ENCODE results near the gene SSC5D. TPM values are rescaled to one million over a fixed set of nuclear protein-coding genes. Genes with fewer than 3 reads are reported as not detected.
"Not testable (repeated sequence)": the region's sequence is repeated elsewhere in the genome, so short reads cannot be mapped to it uniquely, and the experiment has no call there.

SSC5D gene
- total and polyA plus RNA-seq, 2 of the 4 experiments (the other 2 are of a cell fraction): 1.4 to 19.1 TPM

DNA sequence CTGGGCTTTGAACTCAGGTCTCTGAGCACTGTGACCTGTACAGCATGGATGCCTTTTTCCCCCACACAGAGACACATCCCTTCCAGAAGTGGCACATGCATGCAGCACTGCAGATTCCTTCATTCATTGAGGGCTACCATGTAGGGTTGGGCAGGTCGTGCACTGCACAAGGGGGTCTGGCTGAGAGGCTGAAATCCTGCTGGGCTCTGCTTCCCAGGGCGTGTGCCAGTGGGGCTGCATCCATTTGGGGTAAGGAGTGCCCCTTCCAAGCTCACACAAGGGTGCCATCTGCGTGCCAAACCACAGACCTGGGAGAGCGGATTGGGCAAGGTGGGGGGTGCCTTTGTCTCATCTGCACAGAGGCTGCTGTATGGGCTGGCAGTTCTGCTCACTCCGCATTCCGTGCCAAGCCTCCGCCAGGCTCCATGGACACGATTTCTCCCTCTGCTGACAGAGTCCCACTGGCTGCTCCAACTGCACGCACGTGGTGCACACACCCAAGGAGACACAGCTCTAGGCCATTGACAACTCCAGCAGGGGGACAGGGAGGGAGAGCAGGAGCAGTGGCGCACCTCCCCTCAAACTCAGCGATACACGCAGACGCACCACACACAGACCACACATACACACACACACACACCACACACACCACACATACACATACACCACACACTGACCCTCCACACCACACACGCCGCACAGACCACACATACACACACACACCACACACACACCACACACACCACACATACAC is 40.6 kb upstream of the SSC5D start:
- peaks cover 8% of the 10 kb centered on the region; the same call in 1 of the 2 replicates for H4K20me1 ChIP-seq (ENCODE audit: insufficient read depth, low read length)
- no peak overlapping the region for H3K4ac ChIP-seq (ENCODE audit: low read depth, low read length)
- dilution Hi-C loops (cut with HindIII; ENCODE audit: low sequenced_read_pairs, unreplicated experiment): no loop called here
- no peak overlapping the region for H2BK120ac ChIP-seq (ENCODE audit: low read depth, low read length)
- H3K27ac ChIP-seq (ENCODE audit: insufficient read depth, low read length): no peak overlapping the region
- TF ChIP-seq, protein P1, sequence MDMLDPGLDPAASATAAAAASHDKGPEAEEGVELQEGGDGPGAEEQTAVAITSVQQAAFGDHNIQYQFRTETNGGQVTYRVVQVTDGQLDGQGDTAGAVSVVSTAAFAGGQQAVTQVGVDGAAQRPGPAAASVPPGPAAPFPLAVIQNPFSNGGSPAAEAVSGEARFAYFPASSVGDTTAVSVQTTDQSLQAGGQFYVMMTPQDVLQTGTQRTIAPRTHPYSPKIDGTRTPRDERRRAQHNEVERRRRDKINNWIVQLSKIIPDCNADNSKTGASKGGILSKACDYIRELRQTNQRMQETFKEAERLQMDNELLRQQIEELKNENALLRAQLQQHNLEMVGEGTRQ (IDR thresholded peaks at IDR 0.05; ENCODE audit: low read depth, low read length): peak; percentile 22; the same call in 1 of the 2 replicates
- no peak for TF ChIP-seq BHLHE40 (IDR thresholded peaks at IDR 0.05; ENCODE audit: low read depth, low read length)
- TF ChIP-seq RCOR1 (IDR thresholded peaks at IDR 0.05; ENCODE audit: insufficient replicate concordance, low read length): no peak
- peak overlapping the region; percentile 80 for H2BK5ac ChIP-seq (ENCODE audit: low read depth, low read length, poor library complexity, severe bottlenecking)
- peaks cover 66% of the 10 kb centered on the region for H3K27me3 ChIP-seq (ENCODE audit: control insufficient read depth, insufficient read depth, low read length)
- no peak overlapping the region for H3K56ac ChIP-seq (ENCODE audit: extremely low read depth, insufficient read depth, low read length)
- in situ Hi-C loops (cut with MboI; ENCODE audit: low sequenced_read_pairs): no loop called here
- H3K23ac ChIP-seq (ENCODE audit: low read depth, low read length): no peak overlapping the region
- no peak overlapping the region for H4K5ac ChIP-seq (ENCODE audit: low read depth, low read length)
- H2AK5ac ChIP-seq (ENCODE audit: low read depth, low read length): peak overlapping the region; percentile 16; the same call in 1 of the 2 replicates
- H3K9me3 ChIP-seq (ENCODE audit: control insufficient read depth, insufficient read depth, low read length): no peaks in the 10 kb centered on the region
- no peak overlapping the region for H3K18ac ChIP-seq (ENCODE audit: low read depth, low read length)
- no peak overlapping the region for H2BK20ac ChIP-seq (ENCODE audit: low read depth, low read length)
- H2AK9ac ChIP-seq (replicated peaks; ENCODE audit: low read depth, low read length, poor library complexity): no peak overlapping the region
- no peaks in the 10 kb centered on the region for H3K36me3 ChIP-seq (ENCODE audit: control insufficient read depth, insufficient read depth, low read length)
- H4K91ac ChIP-seq (ENCODE audit: insufficient read depth, low read depth, low read length): no peak overlapping the region
- no peak overlapping the region for H3K14ac ChIP-seq (replicated peaks; ENCODE audit: low read depth, low read length)
- no peaks in the 10 kb centered on the region for H3K9me1 ChIP-seq (ENCODE audit: insufficient read depth, low read length)
- no peaks in the 10 kb centered on the region for H3K79me1 ChIP-seq (ENCODE audit: low read depth in 1 of 2, low read length in 2 of 2)
- CTCF ChIA-PET: no interaction called here
- peak overlapping the region; percentile 72 for H2AFZ ChIP-seq (replicated peaks; ENCODE audit: low read length, poor library complexity)
- ATAC-seq (ENCODE audit: low read depth) (peak; percentile 21; the same call in 1 of the 2 replicates), DNase-seq (peak; percentile 15)
- intact Hi-C loops (cut with micrococcal nuclease): no loop called here
- POLR2A ChIA-PET (ENCODE audit: unreplicated experiment): no interaction called here
- H3K4me2 ChIP-seq (ENCODE audit: low read depth, low read length): no peak overlapping the region
- whole genome bisulfite sequencing, 2 experiments (ENCODE audit: extremely low coverage in 2 of 2, insufficient read length in 1 of 2): 48% methylated on average over 4 of the region's 16 CpGs; no CpG with 5 or more reads in 1 of the 2 experiments
- BruUV-seq (replicated peaks): no TSS peak
- H3K4me3 ChIP-seq (ENCODE audit: insufficient read depth, low read depth, low read length): no peak overlapping the region
- no peak overlapping the region for H4K8ac ChIP-seq (ENCODE audit: low read depth in 2 of 2, low read length in 2 of 2)
- H3K9ac ChIP-seq (ENCODE audit: low read depth, low read length): no peak overlapping the region
- peaks cover 2% of the 10 kb centered on the region; the same call in 1 of the 2 replicates for H3K4me1 ChIP-seq (ENCODE audit: control insufficient read depth, insufficient read depth, low read length)
- H2BK15ac ChIP-seq (ENCODE audit: low read depth, low read length): no peak overlapping the region

DNA sequence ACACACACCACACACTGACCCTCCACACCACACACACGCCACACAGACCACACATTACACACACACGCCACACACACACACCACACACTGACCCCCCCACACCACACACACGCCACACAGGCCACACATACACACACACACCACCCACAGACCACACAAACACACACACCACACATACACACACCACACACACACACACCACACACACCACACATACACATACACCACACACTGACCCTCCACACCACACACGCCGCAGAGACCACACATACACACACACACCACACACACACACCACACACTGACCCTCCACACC is 40.1 kb upstream of the SSC5D start:
- peaks cover 10% of the 10 kb centered on the region; the same call in 1 of the 2 replicates for H4K20me1 ChIP-seq (ENCODE audit: insufficient read depth, low read length)
- BruUV-seq (replicated peaks); H3K23ac ChIP-seq (ENCODE audit: low read depth, low read length); H4K91ac ChIP-seq (ENCODE audit: insufficient read depth, low read depth, low read length); H2BK120ac ChIP-seq (ENCODE audit: low read depth, low read length); H4K8ac ChIP-seq (ENCODE audit: low read depth in 2 of 2, low read length in 2 of 2); H3K9me1 ChIP-seq (ENCODE audit: insufficient read depth, low read length); H2AK9ac ChIP-seq (replicated peaks; ENCODE audit: low read depth, low read length, poor library complexity); H3K79me1 ChIP-seq (ENCODE audit: low read depth in 1 of 2, low read length in 2 of 2); H3K18ac ChIP-seq (ENCODE audit: low read depth, low read length); H4K5ac ChIP-seq (ENCODE audit: low read depth, low read length); H3K4me2 ChIP-seq (ENCODE audit: low read depth, low read length); DNase-seq; POLR2A ChIA-PET (ENCODE audit: unreplicated experiment); dilution Hi-C loops (cut with HindIII; ENCODE audit: low sequenced_read_pairs, unreplicated experiment); in situ Hi-C loops (cut with MboI; ENCODE audit: low sequenced_read_pairs); H3K4me1 ChIP-seq (ENCODE audit: control insufficient read depth, insufficient read depth, low read length); H3K9ac ChIP-seq (ENCODE audit: low read depth, low read length); intact Hi-C loops (cut with micrococcal nuclease); H3K14ac ChIP-seq (replicated peaks; ENCODE audit: low read depth, low read length); CTCF ChIA-PET; H3K36me3 ChIP-seq (ENCODE audit: control insufficient read depth, insufficient read depth, low read length); ATAC-seq (ENCODE audit: low read depth); H3K56ac ChIP-seq (ENCODE audit: extremely low read depth, insufficient read depth, low read length); H2BK15ac ChIP-seq (ENCODE audit: low read depth, low read length); H2AFZ ChIP-seq (replicated peaks; ENCODE audit: low read length, poor library complexity); H3K4ac ChIP-seq (ENCODE audit: low read depth, low read length); H3K4me3 ChIP-seq (ENCODE audit: insufficient read depth, low read depth, low read length); H2BK20ac ChIP-seq (ENCODE audit: low read depth, low read length); H3K9me3 ChIP-seq (ENCODE audit: control insufficient read depth, insufficient read depth, low read length); H3K27ac ChIP-seq (ENCODE audit: insufficient read depth, low read length): not testable (repeated sequence)
- H2BK5ac ChIP-seq (ENCODE audit: low read depth, low read length, poor library complexity, severe bottlenecking): peak overlapping the region; percentile 80
- WGBS, 2 experiments (ENCODE audit: extremely low coverage in 2 of 2, insufficient read length in 1 of 2): 83% methylated on average over 2 of the region's 5 CpGs; no CpG with 5 or more reads in 1 of the 2 experiments
- peak overlapping the region; percentile 16; the same call in 1 of the 2 replicates for H2AK5ac ChIP-seq (ENCODE audit: low read depth, low read length)
- peaks cover 61% of the 10 kb centered on the region for H3K27me3 ChIP-seq (ENCODE audit: control insufficient read depth, insufficient read depth, low read length)

Measured in IMR-90 (cell line).